Transverse colon (tissue), 4 donors: ENCODE measurements around the gene SPTBN4. TPM values are rescaled to one million over a fixed set of nuclear protein-coding genes. Genes with fewer than 3 reads are reported as not detected.

ENCODE experiments used
- DNase-seq: peaks from one replicate; pipeline ENCODE4 v3.0.0-alpha.2; 2019
- H3K27ac ChIP-seq, 4 donors: fragments of 200-600 bp; sonication (generic); 2 replicates each; pipeline ENCODE4 v1.5.1; 2016 to 2018; ENCODE audit warnings: inconsistent platforms in 4 of 4
- H3K27me3 ChIP-seq: fragments of 200-600 bp; sonication (generic); 2 replicates; pipeline ENCODE4 v1.5.1; 2017; ENCODE audit warnings: inconsistent platforms
- H3K36me3 ChIP-seq, 4 donors: fragments of 200-600 bp; sonication (generic); 2 replicates each; pipeline ENCODE4 v1.5.1; 2017 to 2019; ENCODE audit warnings: inconsistent platforms in 4 of 4
- H3K4me1 ChIP-seq, 4 donors: fragments of 200-600 bp; sonication (generic); 2 replicates each; pipeline ENCODE4 v1.5.1; 2017 to 2020; ENCODE audit warnings: inconsistent platforms in 4 of 4
- H3K4me3 ChIP-seq, 4 donors: fragments of 200-600 bp; sonication (generic); 1 replicate in 1 of 4; 2 replicates in 3 of 4; pipeline versions ENCODE4 v1.5.1 to v1.6.1; 2017 to 2019; ENCODE audit warnings: inconsistent platforms in 4 of 4
- H3K9me3 ChIP-seq, 2 donors: fragments of 200-600 bp; sonication (generic); 2 replicates each; pipeline ENCODE4 v1.5.1; 2017 to 2019; ENCODE audit warnings: inconsistent platforms in 2 of 2
- CTCF ChIP-seq, 5 experiments: fragments of 200-600 bp in 3 of 5; fragments of 450-650 bp in 2 of 5; sonication (generic) in 3 of 5; IDR thresholded peaks; 1 replicate in 2 of 5; 2 replicates in 3 of 5; pipeline ENCODE4 v1.5.1; 2016 to 2017; ENCODE audit warnings: antibody characterized with exemption in 5 of 5, inconsistent platforms in 3 of 5, mild to moderate bottlenecking in 2 of 5, moderate library complexity in 1 of 5
- EP300 ChIP-seq: sonication (generic); formaldehyde crosslinking; IDR thresholded peaks from one replicate; pipeline ENCODE4 v1.6.1; 2017; ENCODE audit warnings: antibody characterized with exemption, low read depth
- POLR2A ChIP-seq: fragments of 450-650 bp; IDR thresholded peaks from one replicate; pipeline ENCODE4 v1.6.1; 2016; ENCODE audit warnings: antibody characterized with exemption, mild to moderate bottlenecking, moderate library complexity
- POLR2AphosphoS5 ChIP-seq, 3 donors: sonication (generic); formaldehyde crosslinking; IDR thresholded peaks; one replicate each; pipeline ENCODE4 v1.6.1; 2016; ENCODE audit warnings: antibody characterized with exemption in 3 of 3
- WGBS, 2 donors: methylation state at CpG; one replicate each; pipeline ENCODE4 v1.1.5; 2018; ENCODE audit warnings: low coverage in 1 of 2; 5-methylcytosine and 5-hydroxymethylcytosine counted together
- in situ Hi-C, 4 donors: fragments of 200-750 bp; cut with MboI; loops; one replicate each; pipeline versions ENCODE4 v1.15.0 to v1.15.1; 2017; ENCODE audit warnings: low sequenced_read_pairs in 3 of 4, low pct_ligation_motif_present in 1 of 4, low pct_unique_long_range_greater_than_20kb in 1 of 4
- intact Hi-C: fragments of 100-400 bp; cut with DNase I; formaldehyde crosslinking; loops from one replicate; pipeline ENCODE4 v1.15.1; 2023; ENCODE audit warnings: low total_unique reads
- total RNA-seq, 4 donors: library from RNA; depleted of rRNA; stranded (reverse); fragments of >200 nt; gene quantifications; one replicate each; pipeline ENCODE4 v1.1.0, GENCODE V29; 2016

The SPTBN4 gene
- total RNA-seq, 4 donors from 2014 or later, result under 0.01 to 1.5 (median 0.99) TPM

GRCh38 chr19:40586611-40587010 is 119.8 kb downstream of the SPTBN4 start:
- no peaks in the 10 kb centered on the region for H3K27me3 ChIP-seq
- TF ChIP-seq POLR2AphosphoS5 (IDR thresholded peaks at IDR 0.05), result no peak
- no peak for TF ChIP-seq POLR2A
- no peak for TF ChIP-seq CTCF (IDR thresholded peaks at IDR 0.05)
- no peak for TF ChIP-seq EP300
- WGBS, 2 donors, result 95 to 100% methylated on average over 4 to 14 of the region's 14 CpGs

GRCh38 chr19:40588110-40588854 is 121.5 kb downstream of the SPTBN4 start:
- H3K27me3 ChIP-seq, result no peaks in the 10 kb centered on the region
- intact Hi-C loops (no loop called here), in situ Hi-C loops (loop anchor here in 1 of 4 donors (25.0 kb wide), 1 partner anchor 276 kb away; no protein-coding TSS in a partner anchor)
- no peak overlapping the region for H3K27ac ChIP-seq
- DNase-seq, result no peak
- H3K36me3 ChIP-seq, result peaks cover 0 to 9% (median 0%) of the 10 kb centered on the region in 4 donors
- WGBS, 2 donors, result 67 to 81% methylated on average over 2 to 19 of the region's 19 CpGs
- no peaks in the 10 kb centered on the region for H3K9me3 ChIP-seq
- TF ChIP-seq CTCF (IDR thresholded peaks at IDR 0.05), result no peak
- no peak for TF ChIP-seq POLR2AphosphoS5 (IDR thresholded peaks at IDR 0.05)
- no peak for TF ChIP-seq POLR2A
- TF ChIP-seq EP300, result no peak
- no peak overlapping the region for H3K4me3 ChIP-seq
- H3K4me1 ChIP-seq, result no peaks in the 10 kb centered on the region

More at GRCh38 chr19:40586611-40587010, 119.8 kb downstream of the SPTBN4 start:
- Histone ChIP-seq H3K4me1 (no peaks in the 10 kb centered on the region), H3K36me3 (peaks cover 0 to 22% (median 0%) of the 10 kb centered on the region in 4 donors), H3K27ac (no peak overlapping the region), H3K4me3 (no peak overlapping the region), H3K9me3 (no peaks in the 10 kb centered on the region)
- in situ Hi-C loops (loop anchor here in 1 of 4 donors (25.0 kb wide), 1 partner anchor 274 kb away; no protein-coding TSS in a partner anchor), intact Hi-C loops (no loop called here)
- DNase-seq, result no peak

- intact Hi-C loops (no loop called here), in situ Hi-C loops (loop anchor here in 1 of 4 donors (25.0 kb wide), 1 partner anchor 277 kb away; no protein-coding TSS in a partner anchor)
- H3K36me3 ChIP-seq, result peaks cover 0 to 9% (median 0%) of the 10 kb centered on the region in 4 donors
- H3K4me1 ChIP-seq, result no peaks in the 10 kb centered on the region
- no peak overlapping the region for H3K27ac ChIP-seq
- no peaks in the 10 kb centered on the region for H3K9me3 ChIP-seq
- H3K27me3 ChIP-seq, result no peaks in the 10 kb centered on the region
- TF ChIP-seq POLR2A, result no peak
- no peak for TF ChIP-seq EP300
- TF ChIP-seq POLR2AphosphoS5 (IDR thresholded peaks at IDR 0.05), result no peak
- TF ChIP-seq CTCF (IDR thresholded peaks at IDR 0.05), result no peak
- DNase-seq, result no peak
- H3K4me3 ChIP-seq, result no peak overlapping the region
- 83% methylated on average over 8 of the region's 9 CpGs; no CpG with 5 or more reads in 1 of the 2 donors for WGBS, 2 donors
Observed at GRCh38 chr19:40588926-40589569, 122.2 kb downstream of the SPTBN4 start.
